Measurements from ENCODE around the gene SPATA31D4.
"Not testable (repeated sequence)": the region's sequence is repeated elsewhere in the genome, so short reads cannot be mapped to it uniquely, and the experiment has no call there.

SPATA31D4 gene

DNA sequence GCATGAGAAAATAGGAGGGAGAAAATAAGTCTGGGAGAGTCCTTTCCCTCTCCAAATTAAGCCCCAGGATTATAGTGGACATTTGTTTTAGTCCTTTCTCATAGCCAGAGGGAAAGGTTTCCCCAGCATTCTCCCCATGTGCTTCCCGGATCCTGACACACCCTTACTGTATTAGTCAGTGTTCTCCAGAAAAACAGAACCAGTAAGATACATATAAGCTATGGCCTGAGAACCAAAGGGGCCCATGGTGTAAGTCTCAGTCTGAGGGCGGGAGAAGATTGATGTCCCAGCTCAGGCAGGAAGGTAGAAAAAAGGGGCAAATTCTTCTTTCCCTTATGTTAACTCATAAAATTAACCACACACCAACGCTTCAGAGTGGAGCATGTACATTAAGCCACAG lies 25.6 kb upstream of the SPATA31D4 start:
- H3K9ac ChIP-seq (ENCODE audit: low read depth, low read length) = no peak overlapping the region
- H3K4me1 ChIP-seq (ENCODE audit: control insufficient read depth, insufficient read depth, low read length) = no peaks in the 10 kb centered on the region
- no peaks in the 10 kb centered on the region for H3K27me3 ChIP-seq (ENCODE audit: control insufficient read depth, insufficient read depth, low read length)
- H3K36me3 ChIP-seq (ENCODE audit: insufficient read depth, low read length) = no peaks in the 10 kb centered on the region
- no peak overlapping the region for H3K4me3 ChIP-seq (ENCODE audit: low read length)
- no peak overlapping the region for H3K4me2 ChIP-seq (ENCODE audit: low read length)
- H3K9me3 ChIP-seq (replicated peaks; ENCODE audit: low read length) = no peaks in the 10 kb centered on the region

DNA sequence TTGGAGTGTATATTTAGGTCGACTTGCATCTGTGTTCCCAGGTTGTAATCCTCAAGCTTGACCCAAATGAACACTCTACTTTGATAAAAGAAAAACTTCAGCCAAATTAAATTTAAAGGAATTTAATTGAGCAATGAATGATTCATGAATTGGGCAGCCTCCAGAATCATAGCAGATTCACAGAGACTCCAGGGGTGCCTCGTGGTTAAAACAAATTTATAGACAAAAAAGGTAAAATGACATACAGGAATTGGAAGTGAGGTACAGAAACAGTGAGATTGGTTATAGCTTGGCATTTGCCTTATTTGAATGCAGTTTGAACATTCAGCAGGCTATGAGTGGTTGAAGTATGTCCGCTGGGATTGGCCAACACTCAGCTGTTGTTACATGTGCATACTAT lies 21.6 kb upstream of the SPATA31D4 start:
- Histone ChIP-seq H3K9me3 (replicated peaks; ENCODE audit: low read length) (no peaks in the 10 kb centered on the region), H3K9ac (ENCODE audit: low read depth, low read length) (no peak overlapping the region), H3K27me3 (ENCODE audit: control insufficient read depth, insufficient read depth, low read length) (no peaks in the 10 kb centered on the region), H3K36me3 (ENCODE audit: insufficient read depth, low read length) (no peaks in the 10 kb centered on the region), H3K4me2 (ENCODE audit: low read length) (no peak overlapping the region), H3K4me1 (ENCODE audit: control insufficient read depth, insufficient read depth, low read length) (no peaks in the 10 kb centered on the region), H3K4me3 (ENCODE audit: low read length) (no peak overlapping the region)

DNA sequence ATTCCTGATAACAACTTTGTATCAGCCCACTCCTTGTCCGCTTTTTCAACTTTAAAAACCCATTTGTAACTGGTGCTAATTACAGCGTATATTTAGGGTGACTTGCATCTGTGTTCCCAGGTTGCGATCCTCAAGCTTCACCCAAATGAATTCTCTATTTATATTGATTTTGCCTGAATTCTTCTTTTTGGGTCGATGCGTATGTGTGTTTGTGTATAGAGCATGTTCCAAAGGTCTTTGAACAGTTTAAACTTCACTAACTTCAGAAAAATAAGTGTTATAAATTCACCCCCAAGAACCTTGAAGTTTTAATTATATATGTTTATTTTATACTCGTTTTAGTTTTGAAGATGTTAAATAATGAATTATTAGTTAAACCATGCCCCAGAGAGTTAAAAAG lies 16.1 kb upstream of the SPATA31D4 start:
- H3K36me3 ChIP-seq (ENCODE audit: insufficient read depth, low read length) = no peaks in the 10 kb centered on the region
- no peaks in the 10 kb centered on the region for H3K4me1 ChIP-seq (ENCODE audit: control insufficient read depth, insufficient read depth, low read length)
- H3K4me3 ChIP-seq (ENCODE audit: low read length) = no peak overlapping the region
- H3K4me2 ChIP-seq (ENCODE audit: low read length) = no peak overlapping the region
- no peaks in the 10 kb centered on the region for H3K9me3 ChIP-seq (replicated peaks; ENCODE audit: low read length)
- no peak overlapping the region for H3K9ac ChIP-seq (ENCODE audit: low read depth, low read length)
- H3K27me3 ChIP-seq (ENCODE audit: control insufficient read depth, insufficient read depth, low read length) = no peaks in the 10 kb centered on the region

DNA sequence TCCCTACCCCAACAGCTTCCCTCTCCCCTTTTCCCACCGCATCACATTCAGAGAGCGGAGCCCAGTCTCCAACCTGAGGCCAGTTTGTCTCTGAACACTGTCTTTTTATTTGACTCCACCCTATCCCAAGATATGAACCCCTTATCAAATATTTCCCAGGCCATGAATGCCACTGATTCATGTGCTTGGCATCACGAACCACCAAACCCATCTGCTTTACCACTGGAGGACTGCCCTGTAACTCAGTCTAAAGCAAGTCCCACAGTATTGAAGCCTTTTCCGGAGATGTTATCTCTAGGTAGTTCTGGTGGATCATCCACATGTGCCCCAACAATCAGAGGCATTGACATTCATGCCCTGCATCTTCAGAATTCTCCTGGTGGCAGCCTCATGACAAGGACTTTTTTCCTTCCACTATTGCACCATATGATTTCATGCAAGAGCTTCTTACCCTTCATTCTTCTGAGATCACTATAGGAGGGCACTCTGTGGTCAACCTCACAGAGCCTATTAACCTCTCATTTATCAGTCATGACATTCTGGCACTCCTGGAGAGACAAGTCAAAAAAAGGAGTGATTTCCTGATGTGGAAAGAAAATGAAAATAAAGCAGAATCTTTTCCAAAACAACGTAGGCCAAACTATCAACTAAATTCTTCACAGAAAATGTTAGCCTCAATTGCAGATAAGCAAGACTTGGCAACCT lies 12.3 kb upstream of the SPATA31D4 start:
- Histone ChIP-seq H3K4me1 (ENCODE audit: control insufficient read depth, insufficient read depth, low read length) (no peaks in the 10 kb centered on the region), H3K9ac (ENCODE audit: low read depth, low read length) (no peak overlapping the region), H3K4me3 (ENCODE audit: low read length) (no peak overlapping the region), H3K9me3 (replicated peaks; ENCODE audit: low read length) (no peaks in the 10 kb centered on the region), H3K27me3 (ENCODE audit: control insufficient read depth, insufficient read depth, low read length) (no peaks in the 10 kb centered on the region), H3K4me2 (ENCODE audit: low read length) (no peak overlapping the region), H3K36me3 (ENCODE audit: insufficient read depth, low read length) (no peaks in the 10 kb centered on the region)

DNA sequence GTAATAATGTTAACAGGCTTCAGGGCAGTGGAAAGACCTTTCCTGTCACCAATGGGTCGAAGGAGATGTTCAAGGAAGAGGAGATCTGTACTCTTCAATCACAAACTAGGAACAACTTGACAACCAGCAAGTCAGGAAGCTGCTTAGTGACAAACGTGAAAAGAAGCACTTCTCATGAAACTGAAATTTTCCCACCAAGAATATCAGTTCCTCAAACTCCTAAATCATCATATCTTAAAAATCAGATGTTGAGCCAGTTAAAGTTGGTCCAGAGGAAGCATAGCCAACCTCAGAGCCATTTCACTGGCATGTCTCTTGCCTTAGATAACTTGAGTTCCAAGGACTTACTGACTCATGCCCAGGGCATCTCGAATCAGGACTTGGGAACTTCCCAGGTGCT lies 9.7 kb upstream of the SPATA31D4 start:
- not testable (repeated sequence) for H3K36me3 ChIP-seq (ENCODE audit: insufficient read depth, low read length); H3K4me1 ChIP-seq (ENCODE audit: control insufficient read depth, insufficient read depth, low read length); H3K4me3 ChIP-seq (ENCODE audit: low read length); H3K4me2 ChIP-seq (ENCODE audit: low read length); H3K9me3 ChIP-seq (replicated peaks; ENCODE audit: low read length); H3K27me3 ChIP-seq (ENCODE audit: control insufficient read depth, insufficient read depth, low read length); H3K9ac ChIP-seq (ENCODE audit: low read depth, low read length)

DNA sequence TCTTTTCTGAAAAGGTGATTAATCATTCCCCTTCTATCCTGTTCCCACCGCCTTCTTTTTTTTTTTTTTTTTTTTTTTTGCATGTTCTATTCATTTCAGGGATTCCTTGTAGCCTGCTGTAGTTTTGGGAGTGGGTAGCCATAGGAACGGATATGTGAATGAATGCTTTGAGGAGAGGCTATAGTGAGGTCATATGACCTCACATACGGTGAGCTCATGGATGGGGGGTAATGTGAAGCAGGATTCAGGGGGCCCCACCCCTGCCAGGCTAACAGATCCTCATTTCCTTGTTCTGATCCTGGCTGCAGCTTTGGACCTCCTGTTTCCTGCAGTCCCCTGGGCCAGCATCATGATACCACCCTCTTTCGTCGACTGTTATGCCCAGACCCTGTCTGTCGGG lies 1.9 kb downstream of the SPATA31D4 start:
- not testable (repeated sequence) for H3K4me1 ChIP-seq (ENCODE audit: control insufficient read depth, insufficient read depth, low read length); H3K4me3 ChIP-seq (ENCODE audit: low read length); H3K4me2 ChIP-seq (ENCODE audit: low read length); H3K27me3 ChIP-seq (ENCODE audit: control insufficient read depth, insufficient read depth, low read length); H3K9me3 ChIP-seq (replicated peaks; ENCODE audit: low read length); H3K36me3 ChIP-seq (ENCODE audit: insufficient read depth, low read length); H3K9ac ChIP-seq (ENCODE audit: low read depth, low read length)

DNA sequence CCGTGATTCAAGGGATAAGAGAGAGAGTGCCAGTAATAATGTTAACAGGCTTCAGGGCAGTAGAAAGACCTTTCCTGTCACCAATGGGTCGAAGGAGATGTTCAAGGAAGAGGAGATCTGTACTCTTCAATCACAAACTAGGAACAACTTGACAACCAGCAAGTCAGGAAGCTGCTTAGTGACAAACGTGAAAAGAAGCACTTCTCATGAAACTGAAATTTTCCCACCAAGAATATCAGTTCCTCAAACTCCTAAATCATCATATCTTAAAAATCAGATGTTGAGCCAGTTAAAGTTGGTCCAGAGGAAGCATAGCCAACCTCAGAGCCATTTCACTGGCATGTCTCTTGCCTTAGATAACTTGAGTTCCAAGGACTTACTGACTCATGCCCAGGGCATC lies 5.3 kb downstream of the SPATA31D4 start:
- H3K9ac ChIP-seq (ENCODE audit: low read depth, low read length); H3K36me3 ChIP-seq (ENCODE audit: insufficient read depth, low read length); H3K27me3 ChIP-seq (ENCODE audit: control insufficient read depth, insufficient read depth, low read length); H3K4me1 ChIP-seq (ENCODE audit: control insufficient read depth, insufficient read depth, low read length); H3K4me2 ChIP-seq (ENCODE audit: low read length); H3K9me3 ChIP-seq (replicated peaks; ENCODE audit: low read length); H3K4me3 ChIP-seq (ENCODE audit: low read length): not testable (repeated sequence)

DNA sequence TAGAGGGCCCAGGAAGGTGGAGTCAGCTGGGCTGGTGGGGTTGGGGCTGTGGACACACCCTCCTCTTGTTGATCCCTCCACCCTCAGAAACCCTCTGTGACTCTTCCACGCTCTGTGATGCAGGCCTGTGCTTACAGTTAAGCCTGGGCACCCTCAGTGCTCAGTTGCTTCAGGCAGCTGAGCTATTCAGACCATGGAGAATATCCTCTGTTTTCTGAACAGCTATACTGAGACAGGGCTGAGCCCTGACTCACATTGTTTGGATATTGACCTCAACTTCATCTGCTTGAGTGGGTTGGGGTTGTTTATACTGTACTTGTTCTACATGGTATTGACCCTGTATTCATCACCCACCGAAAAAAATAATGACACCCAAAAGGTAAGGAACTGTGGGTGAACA lies 15.2 kb downstream of the SPATA31D4 start, which contains the start of gene SPATA31D3:
Gene SPATA31D3, plus strand, starts transcription at position 108 of the 400 bp plus-strand sequence. Its CDS starts 86 bp downstream, at position 194.
- H3K36me3 ChIP-seq (ENCODE audit: insufficient read depth, low read length); H3K4me1 ChIP-seq (ENCODE audit: control insufficient read depth, insufficient read depth, low read length); H3K27me3 ChIP-seq (ENCODE audit: control insufficient read depth, insufficient read depth, low read length); H3K9me3 ChIP-seq (replicated peaks; ENCODE audit: low read length); H3K9ac ChIP-seq (ENCODE audit: low read depth, low read length); H3K4me2 ChIP-seq (ENCODE audit: low read length); H3K4me3 ChIP-seq (ENCODE audit: low read length): not testable (repeated sequence)

DNA sequence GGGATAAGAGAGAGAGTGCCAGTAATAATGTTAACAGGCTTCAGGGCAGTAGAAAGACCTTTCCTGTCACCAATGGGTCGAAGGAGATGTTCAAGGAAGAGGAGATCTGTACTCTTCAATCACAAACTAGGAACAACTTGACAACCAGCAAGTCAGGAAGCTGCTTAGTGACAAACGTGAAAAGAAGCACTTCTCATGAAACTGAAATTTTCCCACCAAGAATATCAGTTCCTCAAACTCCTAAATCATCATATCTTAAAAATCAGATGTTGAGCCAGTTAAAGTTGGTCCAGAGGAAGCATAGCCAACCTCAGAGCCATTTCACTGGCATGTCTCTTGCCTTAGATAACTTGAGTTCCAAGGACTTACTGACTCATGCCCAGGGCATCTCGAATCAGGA lies 20.4 kb downstream of the SPATA31D4 start:
- not testable (repeated sequence) for H3K9ac ChIP-seq (ENCODE audit: low read depth, low read length); H3K4me3 ChIP-seq (ENCODE audit: low read length); H3K4me1 ChIP-seq (ENCODE audit: control insufficient read depth, insufficient read depth, low read length); H3K9me3 ChIP-seq (replicated peaks; ENCODE audit: low read length); H3K4me2 ChIP-seq (ENCODE audit: low read length); H3K27me3 ChIP-seq (ENCODE audit: control insufficient read depth, insufficient read depth, low read length); H3K36me3 ChIP-seq (ENCODE audit: insufficient read depth, low read length)

DNA sequence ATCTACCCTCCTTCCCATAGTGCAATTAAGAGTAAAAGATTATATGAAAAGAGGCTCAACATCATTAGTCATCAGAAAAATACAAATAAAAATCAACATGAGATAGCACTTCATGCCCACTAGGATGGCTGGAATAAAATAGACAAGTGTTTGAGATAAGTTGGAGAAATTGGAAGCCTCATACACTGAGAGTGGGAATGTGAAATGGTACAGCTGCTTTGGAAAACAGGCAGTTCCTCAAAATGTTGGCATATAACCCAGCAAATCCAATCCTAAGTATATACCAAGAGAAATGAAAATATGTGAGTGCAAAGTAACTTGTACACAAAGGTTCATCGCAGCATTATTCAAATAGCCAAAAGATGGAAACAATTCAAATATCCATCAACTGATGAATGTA lies 24.9 kb downstream of the SPATA31D4 start:
- no peak overlapping the region for H3K4me3 ChIP-seq (ENCODE audit: low read length)
- H3K4me2 ChIP-seq (ENCODE audit: low read length) = no peak overlapping the region
- no peaks in the 10 kb centered on the region for H3K4me1 ChIP-seq (ENCODE audit: control insufficient read depth, insufficient read depth, low read length)
- no peak overlapping the region for H3K9ac ChIP-seq (ENCODE audit: low read depth, low read length)
- no peaks in the 10 kb centered on the region for H3K9me3 ChIP-seq (replicated peaks; ENCODE audit: low read length)
- H3K36me3 ChIP-seq (ENCODE audit: insufficient read depth, low read length) = no peaks in the 10 kb centered on the region
- no peaks in the 10 kb centered on the region for H3K27me3 ChIP-seq (ENCODE audit: control insufficient read depth, insufficient read depth, low read length)

DNA sequence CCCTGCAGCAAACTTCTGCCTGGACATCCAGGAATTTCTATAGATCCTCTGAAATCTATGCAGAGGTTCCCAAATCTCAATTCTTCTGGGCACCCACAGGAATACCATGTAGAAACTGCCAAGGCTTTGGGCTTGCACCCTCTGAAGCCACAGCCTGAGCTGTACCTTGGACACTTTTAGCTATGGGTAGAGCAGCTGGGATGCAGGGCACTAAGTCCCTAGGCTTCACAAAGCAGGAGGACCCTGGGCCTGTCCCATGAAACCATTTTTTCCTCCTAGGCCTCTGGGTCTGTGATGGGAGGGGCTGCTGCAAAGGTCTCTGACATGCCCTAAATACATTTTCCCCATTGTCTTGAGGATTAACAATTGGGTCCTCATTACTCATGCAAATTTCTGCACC lies 27.4 kb downstream of the SPATA31D4 start:
- H3K27me3 ChIP-seq (ENCODE audit: control insufficient read depth, insufficient read depth, low read length) = no peaks in the 10 kb centered on the region
- H3K4me2 ChIP-seq (ENCODE audit: low read length) = no peak overlapping the region
- no peaks in the 10 kb centered on the region for H3K9me3 ChIP-seq (replicated peaks; ENCODE audit: low read length)
- no peaks in the 10 kb centered on the region for H3K36me3 ChIP-seq (ENCODE audit: insufficient read depth, low read length)
- H3K4me1 ChIP-seq (ENCODE audit: control insufficient read depth, insufficient read depth, low read length) = no peaks in the 10 kb centered on the region
- no peak overlapping the region for H3K4me3 ChIP-seq (ENCODE audit: low read length)
- no peak overlapping the region for H3K9ac ChIP-seq (ENCODE audit: low read depth, low read length)

DNA sequence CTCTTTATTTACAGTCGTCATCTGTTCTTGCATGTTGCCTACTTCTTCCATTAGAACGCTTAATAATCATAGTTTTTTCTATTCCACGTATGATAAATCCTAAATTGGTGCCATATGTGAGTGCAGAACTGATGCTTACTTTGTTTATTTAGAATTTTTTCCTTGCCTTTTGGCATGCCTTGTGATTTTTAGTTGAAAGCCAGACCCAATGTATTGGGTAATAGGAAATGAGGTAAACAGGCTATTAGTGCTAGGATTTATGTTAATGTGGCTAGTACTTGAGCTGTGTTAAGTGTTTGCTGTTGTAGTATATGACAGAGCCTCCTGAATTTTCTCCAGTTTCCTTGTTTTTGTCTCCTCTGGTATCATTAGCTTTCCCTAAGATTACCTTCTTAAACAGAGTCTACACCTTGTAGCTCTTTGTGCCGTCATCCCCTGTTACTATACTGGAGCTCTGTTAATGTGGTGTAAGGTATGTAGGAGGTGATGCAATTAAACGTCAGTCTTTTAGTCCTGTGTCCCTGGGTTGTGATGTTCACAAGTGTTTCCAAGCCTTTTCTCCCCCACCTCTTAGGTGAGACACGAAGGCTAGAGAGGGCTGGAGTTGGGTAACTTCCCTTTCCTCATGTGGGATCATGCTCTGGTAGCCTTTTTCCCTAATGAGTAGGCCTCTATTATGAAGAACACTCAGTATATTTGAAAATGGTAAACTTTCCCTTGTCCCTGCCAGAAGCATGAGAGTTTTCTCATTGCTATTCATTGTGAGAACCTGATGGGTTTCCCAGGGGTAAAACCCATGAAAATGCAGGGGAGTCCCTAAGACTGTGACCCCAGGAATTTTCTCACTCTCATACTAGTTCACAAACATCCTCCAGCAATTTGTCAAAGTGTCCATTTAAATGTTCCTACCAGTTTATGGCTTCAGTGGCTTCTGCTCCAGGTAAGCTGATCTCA lies 36.3 kb downstream of the SPATA31D4 start:
- Histone ChIP-seq H3K9ac (ENCODE audit: low read depth, low read length) (no peak overlapping the region), H3K9me3 (replicated peaks; ENCODE audit: low read length) (no peaks in the 10 kb centered on the region), H3K4me1 (ENCODE audit: control insufficient read depth, insufficient read depth, low read length) (no peaks in the 10 kb centered on the region), H3K4me3 (ENCODE audit: low read length) (no peak overlapping the region), H3K36me3 (ENCODE audit: insufficient read depth, low read length) (no peaks in the 10 kb centered on the region), H3K4me2 (ENCODE audit: low read length) (no peak overlapping the region), H3K27me3 (ENCODE audit: control insufficient read depth, insufficient read depth, low read length) (no peaks in the 10 kb centered on the region)
